ENCODE measurements around the gene EXD2.

DNA sequence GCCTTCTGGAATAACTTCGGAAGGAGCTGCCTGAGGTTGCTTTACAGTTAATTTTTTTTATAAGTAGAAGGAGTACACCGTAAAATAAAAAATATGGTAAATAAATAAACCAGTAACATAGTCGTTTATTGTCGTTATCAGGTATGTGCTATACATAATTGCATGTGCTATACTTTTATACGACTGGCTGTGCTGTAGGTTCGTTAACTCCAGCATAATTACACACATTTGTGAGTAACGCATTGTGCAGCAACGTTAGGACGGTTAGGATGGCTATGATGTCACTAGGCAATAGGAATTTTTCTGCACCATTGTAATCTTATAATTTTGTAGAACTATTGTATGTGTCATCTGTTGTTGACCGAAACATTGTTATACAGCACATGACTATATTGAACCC is 8.5 kb downstream of the EXD2 start:
- TF ChIP-seq, protein P1, sequence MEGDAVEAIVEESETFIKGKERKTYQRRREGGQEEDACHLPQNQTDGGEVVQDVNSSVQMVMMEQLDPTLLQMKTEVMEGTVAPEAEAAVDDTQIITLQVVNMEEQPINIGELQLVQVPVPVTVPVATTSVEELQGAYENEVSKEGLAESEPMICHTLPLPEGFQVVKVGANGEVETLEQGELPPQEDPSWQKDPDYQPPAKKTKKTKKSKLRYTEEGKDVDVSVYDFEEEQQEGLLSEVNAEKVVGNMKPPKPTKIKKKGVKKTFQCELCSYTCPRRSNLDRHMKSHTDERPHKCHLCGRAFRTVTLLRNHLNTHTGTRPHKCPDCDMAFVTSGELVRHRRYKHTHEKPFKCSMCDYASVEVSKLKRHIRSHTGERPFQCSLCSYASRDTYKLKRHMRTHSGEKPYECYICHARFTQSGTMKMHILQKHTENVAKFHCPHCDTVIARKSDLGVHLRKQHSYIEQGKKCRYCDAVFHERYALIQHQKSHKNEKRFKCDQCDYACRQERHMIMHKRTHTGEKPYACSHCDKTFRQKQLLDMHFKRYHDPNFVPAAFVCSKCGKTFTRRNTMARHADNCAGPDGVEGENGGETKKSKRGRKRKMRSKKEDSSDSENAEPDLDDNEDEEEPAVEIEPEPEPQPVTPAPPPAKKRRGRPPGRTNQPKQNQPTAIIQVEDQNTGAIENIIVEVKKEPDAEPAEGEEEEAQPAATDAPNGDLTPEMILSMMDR (IDR thresholded peaks at IDR 0.05; ENCODE audit: borderline replicate concordance, extremely low read depth, low read length, poor library complexity, severe bottlenecking): no peak
- TF ChIP-seq EZH2 (IDR thresholded peaks at IDR 0.05; ENCODE audit: borderline replicate concordance, low read depth, low read length, severe bottlenecking): no peak
